CD4-positive, alpha-beta T cell (primary cell): Measurements from ENCODE around the gene BSDC1. TPM values are rescaled to one million over a fixed set of nuclear protein-coding genes. Genes with fewer than 3 reads are reported as not detected.
A peak's percentile ranks its signal among the peaks of the same experiment; 100 is the strongest.

Experiments used
- ATAC-seq: fragments of 200-7000 bp; cut with Tn5 transposase; one replicate; pipeline ENCODE4 v1.10.0; 2022; ENCODE audit warnings: mild to moderate bottlenecking; ENCODE audit not compliant: poor library complexity
- CTCF ChIA-PET: fragments of 350-600 bp; sonication (Branson Sonifier 250); formaldehyde crosslinking; loops from one replicate; lab custom pipeline; 2021; ENCODE audit warnings: antibody characterized with exemption, inconsistent platforms; lab: Charles Lee
- POLR2A ChIA-PET: fragments of 350-600 bp; sonication (Branson Sonifier 250); formaldehyde crosslinking; loops from one replicate; lab custom pipeline; 2021; ENCODE audit warnings: antibody characterized with exemption, inconsistent platforms; lab: Charles Lee
- DNase-seq, 14 experiments: peaks; one replicate each; pipeline ENCODE4 v3.0.0-alpha.2; 2013 to 2020; ENCODE audit warnings: mixed read lengths in 2 of 14
- H3K27ac ChIP-seq, 2 donors: one replicate each; pipeline versions ENCODE4 v1.5.1 to v1.7.0; 2013; ENCODE audit warnings: low read length in 2 of 2, low read depth in 1 of 2, mild to moderate bottlenecking in 1 of 2
- H3K27me3 ChIP-seq, 2 experiments: 1 replicate in 1 of 2; 2 replicates in 1 of 2; pipeline versions ENCODE4 v1.6.1 to v1.7.0; 2013; ENCODE audit warnings: low read length in 2 of 2, control low read depth in 1 of 2, mild to moderate bottlenecking in 1 of 2, moderate library complexity in 1 of 2; ENCODE audit not compliant: insufficient read depth in 2 of 2, control insufficient read depth in 1 of 2
- H3K36me3 ChIP-seq: one replicate; pipeline ENCODE4 v1.6.1; 2013; ENCODE audit warnings: low read length, control low read depth; ENCODE audit not compliant: insufficient read depth
- H3K4me1 ChIP-seq: one replicate; pipeline ENCODE4 v1.6.1; 2013; ENCODE audit warnings: low read length, control low read depth; ENCODE audit not compliant: insufficient read depth
- H3K4me3 ChIP-seq: one replicate; pipeline ENCODE4 v1.5.1; 2013; ENCODE audit warnings: mild to moderate bottlenecking, low read length, moderate library complexity
- H3K9me3 ChIP-seq, 2 experiments: 1 replicate in 1 of 2; 2 replicates in 1 of 2; pipeline versions ENCODE4 v1.6.1 to v1.7.0; 2013; ENCODE audit warnings: low read length in 2 of 2, mild to moderate bottlenecking in 2 of 2, control low read depth in 1 of 2, moderate library complexity in 1 of 2; ENCODE audit not compliant: control insufficient read depth in 1 of 2, insufficient read depth in 1 of 2
- H3K27ac Mint-ChIP-seq: one replicate; pipeline ENCODE4 v1.8.0; 2020; ENCODE audit warnings: mixed read lengths
- H3K27me3 Mint-ChIP-seq: one replicate; pipeline ENCODE4 v1.8.0; 2021; ENCODE audit warnings: mixed read lengths
- H3K36me3 Mint-ChIP-seq: one replicate; pipeline ENCODE4 v1.8.0; 2021; ENCODE audit warnings: low read depth, mixed read lengths
- H3K4me1 Mint-ChIP-seq: one replicate; pipeline ENCODE4 v1.8.0; 2021; ENCODE audit warnings: low read depth, mixed read lengths
- H3K4me3 Mint-ChIP-seq: one replicate; pipeline ENCODE4 v1.8.0; 2020; ENCODE audit warnings: mild to moderate bottlenecking, mixed read lengths
- H3K9me3 Mint-ChIP-seq: one replicate; pipeline ENCODE4 v1.8.0; 2020; ENCODE audit warnings: mixed read lengths
- intact Hi-C, 2 experiments: fragments of 100-400 bp; cut with DNase I in 1 of 2; cut with micrococcal nuclease in 1 of 2; formaldehyde crosslinking; loops; one replicate each; pipeline versions ENCODE4 v1.15.1 to v1.9.0; 2023 to 2025; cut with DNase I, micrococcal nuclease
- total RNA-seq, 174 experiments: library from RNA in 2 of 174; stranded (reverse) in 2 of 174; gene quantifications; one replicate each; pipeline ENCODE4 v1.2.3 and lab custom pipeline; 2021 to 2026
- TF ChIP-seq, protein P1 (sequence below): fragments of 200-600 bp; IDR thresholded peaks from one replicate; pipeline ENCODE4 v1.8.0; 2022; ENCODE audit warnings: antibody characterized with exemption, mild to moderate bottlenecking

The BSDC1 gene
- total RNA-seq, 2 experiments from 2014 or later = 186 to 190 TPM

DNA sequence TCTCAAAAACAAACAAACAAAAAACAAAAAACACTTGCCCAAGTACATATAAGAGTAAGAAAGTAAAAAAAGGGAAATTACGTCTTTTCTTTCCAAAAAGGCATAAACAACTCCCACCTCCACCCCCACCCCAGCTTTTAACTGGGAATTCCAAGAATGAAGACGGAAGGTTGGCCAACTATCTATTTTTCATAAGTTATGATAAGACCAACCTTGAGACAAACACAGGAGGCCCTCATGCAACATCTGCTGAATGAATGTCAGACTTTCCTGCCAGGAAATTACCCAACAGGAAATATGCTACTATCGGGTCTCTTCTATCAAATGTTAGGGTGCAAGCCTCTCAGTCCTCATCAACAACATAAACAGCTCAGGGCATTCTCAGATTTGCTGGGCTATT lies 1.9 kb downstream of the BSDC1 start:
- peak overlapping the region; percentile 70 for H3K4me3 Mint-ChIP-seq
- H3K36me3 Mint-ChIP-seq = peaks cover 21% of the 10 kb centered on the region
- H3K4me1 Mint-ChIP-seq = peaks cover 24% of the 10 kb centered on the region
- Histone ChIP-seq H3K27ac (no peak overlapping the region), H3K27me3 (no peaks in the 10 kb centered on the region), H3K9me3 (no peaks in the 10 kb centered on the region), H3K4me1 (peaks cover 40% of the 10 kb centered on the region), H3K36me3 (peaks cover 31% of the 10 kb centered on the region), H3K4me3 (no peak overlapping the region)
- ATAC-seq (no peak), DNase-seq (no peak)
- CTCF ChIA-PET = no interaction called here
- H3K9me3 Mint-ChIP-seq = no peaks in the 10 kb centered on the region
- H3K27ac Mint-ChIP-seq = no peak overlapping the region
- H3K27me3 Mint-ChIP-seq = no peaks in the 10 kb centered on the region
- intact Hi-C loops = loop anchor here in 1 of 2 experiments (10.0 kb wide), 2 partner anchors 378 to 748 kb away; partner anchors contain the start of genes KHDRBS1 and PEF1
- TF ChIP-seq, protein P1, sequence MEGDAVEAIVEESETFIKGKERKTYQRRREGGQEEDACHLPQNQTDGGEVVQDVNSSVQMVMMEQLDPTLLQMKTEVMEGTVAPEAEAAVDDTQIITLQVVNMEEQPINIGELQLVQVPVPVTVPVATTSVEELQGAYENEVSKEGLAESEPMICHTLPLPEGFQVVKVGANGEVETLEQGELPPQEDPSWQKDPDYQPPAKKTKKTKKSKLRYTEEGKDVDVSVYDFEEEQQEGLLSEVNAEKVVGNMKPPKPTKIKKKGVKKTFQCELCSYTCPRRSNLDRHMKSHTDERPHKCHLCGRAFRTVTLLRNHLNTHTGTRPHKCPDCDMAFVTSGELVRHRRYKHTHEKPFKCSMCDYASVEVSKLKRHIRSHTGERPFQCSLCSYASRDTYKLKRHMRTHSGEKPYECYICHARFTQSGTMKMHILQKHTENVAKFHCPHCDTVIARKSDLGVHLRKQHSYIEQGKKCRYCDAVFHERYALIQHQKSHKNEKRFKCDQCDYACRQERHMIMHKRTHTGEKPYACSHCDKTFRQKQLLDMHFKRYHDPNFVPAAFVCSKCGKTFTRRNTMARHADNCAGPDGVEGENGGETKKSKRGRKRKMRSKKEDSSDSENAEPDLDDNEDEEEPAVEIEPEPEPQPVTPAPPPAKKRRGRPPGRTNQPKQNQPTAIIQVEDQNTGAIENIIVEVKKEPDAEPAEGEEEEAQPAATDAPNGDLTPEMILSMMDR = no peak
- POLR2A ChIA-PET = interaction anchor here (0.7 kb wide), 1 partner anchor 152 kb away, joined by 3 read pairs; no protein-coding TSS in a partner anchor

- TF ChIP-seq, protein P1 = no peak
- peaks cover 44% of the 10 kb centered on the region for H3K4me1 ChIP-seq
- no peaks in the 10 kb centered on the region for H3K9me3 ChIP-seq
- no peak overlapping the region for H3K27ac ChIP-seq
- ATAC-seq (no peak), DNase-seq (no peak)
- H3K9me3 Mint-ChIP-seq = no peaks in the 10 kb centered on the region
- ChIA-PET CTCF (no interaction called here), POLR2A (no interaction called here)
- H3K27ac Mint-ChIP-seq = no peak overlapping the region
- peaks cover 41% of the 10 kb centered on the region for H3K36me3 ChIP-seq
- intact Hi-C loops = loop anchor here in 1 of 2 experiments (10.0 kb wide), 2 partner anchors 376 to 746 kb away; partner anchors contain the start of genes KHDRBS1 and PEF1
- no peak overlapping the region for H3K4me3 ChIP-seq
- peaks cover 32% of the 10 kb centered on the region for H3K4me1 Mint-ChIP-seq
- no peaks in the 10 kb centered on the region for H3K27me3 Mint-ChIP-seq
- H3K4me3 Mint-ChIP-seq = no peak overlapping the region
- no peaks in the 10 kb centered on the region for H3K27me3 ChIP-seq
- H3K36me3 Mint-ChIP-seq = peaks cover 32% of the 10 kb centered on the region
These were observed 3.1 kb downstream of the BSDC1 start for GRCh38 chr1:32390904-32391870.

- no peak overlapping the region for H3K4me3 Mint-ChIP-seq
These were observed 5.6 kb downstream of the BSDC1 start for GRCh38 chr1:32388641-32389040.

More at GRCh38 chr1:32388641-32389040, 5.6 kb downstream of the BSDC1 start:
- Histone ChIP-seq H3K9me3 (no peaks in the 10 kb centered on the region), H3K4me1 (peaks cover 33% of the 10 kb centered on the region), H3K4me3 (no peak overlapping the region), H3K27ac (no peak overlapping the region), H3K36me3 (peaks cover 64% of the 10 kb centered on the region), H3K27me3 (no peaks in the 10 kb centered on the region)
- H3K27me3 Mint-ChIP-seq = no peaks in the 10 kb centered on the region
- H3K4me1 Mint-ChIP-seq = peaks cover 19% of the 10 kb centered on the region
- CTCF ChIA-PET = no interaction called here
- DNase-seq (no peak), ATAC-seq (no peak)
- TF ChIP-seq, protein P1 = no peak
- peaks cover 49% of the 10 kb centered on the region for H3K36me3 Mint-ChIP-seq
- no peak overlapping the region for H3K27ac Mint-ChIP-seq
- intact Hi-C loops = no loop called here
- POLR2A ChIA-PET = interaction anchor here (1.9 to 2.6 kb wide), 2 partner anchors 52 to 97 kb away, joined by 7 to 12 read pairs; partner anchors contain the start of genes HDAC1 and MARCKSL1
- no peaks in the 10 kb centered on the region for H3K9me3 Mint-ChIP-seq
